ENCODE data around the gene SPAG7.

The SPAG7 gene

GRCh38 chr17:4974115-4974670 lies 6.6 kb upstream of the SPAG7 start:
- CTCF ChIA-PET, result interaction anchor here (0.9 to 1.5 kb wide), 2 partner anchors 13 to 65 kb away, joined by 4 to 7 read pairs; partner anchors contain the start of gene CAMTA2
- no peak overlapping the region for H3K4me3 ChIP-seq (ENCODE audit: low read depth, low read length)
- POLR2A ChIA-PET, result interaction anchor here (0.6 to 1.6 kb wide), 3 partner anchors 34 to 65 kb away, joined by 3 read pairs; partner anchors contain the start of genes RNF167 and SLC25A11
- H3K4me1 ChIP-seq (ENCODE audit: control insufficient read depth, insufficient read depth, low read length), result no peaks in the 10 kb centered on the region
- no peak overlapping the region for H3K27ac ChIP-seq (ENCODE audit: extremely low read depth, low read depth, low read length)
- no peaks in the 10 kb centered on the region for H3K9me3 ChIP-seq (ENCODE audit: control insufficient read depth, insufficient read depth, low read depth, low read length)
- TF ChIP-seq ZNF473 (tag by site-specific recombination; IDR thresholded peaks at IDR 0.05), result no peak
- no peak for TF ChIP-seq ZNF639 (tag by site-specific recombination; IDR thresholded peaks at IDR 0.05)
- no peak for TF ChIP-seq ZNF19 (tag by site-specific recombination; IDR thresholded peaks at IDR 0.05; ENCODE audit: low read depth)
- TF ChIP-seq KLF16 (tag by site-specific recombination; IDR thresholded peaks at IDR 0.05), result no peak
- no peak for TF ChIP-seq ZXDB (tag by site-specific recombination; IDR thresholded peaks at IDR 0.05)
- no peak for TF ChIP-seq ZNF23 (tag by site-specific recombination; IDR thresholded peaks at IDR 0.05; ENCODE audit: borderline replicate concordance)
- no peak for TF ChIP-seq ZNF16 (tag by site-specific recombination; IDR thresholded peaks at IDR 0.05; ENCODE audit: low read depth)
- no peak for TF ChIP-seq ZBTB20 (tag by site-specific recombination; IDR thresholded peaks at IDR 0.05)
- no peak for TF ChIP-seq ZNF555 (tag by site-specific recombination; conservative IDR thresholded peaks at IDR 0.05)
- no peak for TF ChIP-seq ZBTB10 (tag by site-specific recombination; IDR thresholded peaks at IDR 0.05)
- no peak for TF ChIP-seq ZNF132 (tag by site-specific recombination; IDR thresholded peaks at IDR 0.05; ENCODE audit: borderline replicate concordance)
- TF ChIP-seq ZNF707 (tag by site-specific recombination; IDR thresholded peaks at IDR 0.05), result no peak
- no peak for TF ChIP-seq ZNF558 (tag by site-specific recombination; IDR thresholded peaks at IDR 0.05)
- TF ChIP-seq ZFP37 (tag by site-specific recombination; IDR thresholded peaks at IDR 0.05), result no peak
- TF ChIP-seq ZNF704 (tag by site-specific recombination; IDR thresholded peaks at IDR 0.05), result no peak
- no peak for TF ChIP-seq ZNF280C (tag by site-specific recombination; IDR thresholded peaks at IDR 0.05)
- TF ChIP-seq RBAK (tag by site-specific recombination; IDR thresholded peaks at IDR 0.05), result no peak
- no peak for TF ChIP-seq ZNF677 (tag by site-specific recombination; IDR thresholded peaks at IDR 0.05)
- H3K36me3 ChIP-seq (ENCODE audit: control insufficient read depth in 2 of 2, insufficient read depth in 1 of 2, low read length in 2 of 2), result peaks cover 42 to 90% of the 10 kb centered on the region in 2 experiments
